HEK293 (cell line): Measurements from ENCODE around the gene MITF.

Experiments used
- SP2 ChIP-seq: fragments of 450-650 bp; formaldehyde crosslinking; IDR thresholded peaks from 2 replicates; pipeline ENCODE4 v1.5.1; 2016; ENCODE audit warnings: missing biosample characterization, missing genetic modification characterization
- ZNF266 ChIP-seq: fragments of 450-650 bp; formaldehyde crosslinking; IDR thresholded peaks from 2 replicates; pipeline ENCODE4 v1.5.1; 2016; ENCODE audit warnings: missing biosample characterization, missing genetic modification characterization, low read depth
- ZNF501 ChIP-seq: fragments of 450-650 bp; formaldehyde crosslinking; IDR thresholded peaks from 2 replicates; pipeline ENCODE4 v1.5.1; 2016; ENCODE audit warnings: missing biosample characterization, missing genetic modification characterization
- TF ChIP-seq, protein P1 (sequence below): fragments of 450-650 bp; formaldehyde crosslinking; IDR thresholded peaks from 2 replicates; pipeline ENCODE4 v1.5.1; 2016; ENCODE audit warnings: missing biosample characterization, missing genetic modification characterization
- TF ChIP-seq, protein P2 (sequence below): fragments of 450-650 bp; formaldehyde crosslinking; IDR thresholded peaks from 2 replicates; pipeline ENCODE4 v1.5.1; 2016; ENCODE audit warnings: missing biosample characterization, missing genetic modification characterization

DNA sequence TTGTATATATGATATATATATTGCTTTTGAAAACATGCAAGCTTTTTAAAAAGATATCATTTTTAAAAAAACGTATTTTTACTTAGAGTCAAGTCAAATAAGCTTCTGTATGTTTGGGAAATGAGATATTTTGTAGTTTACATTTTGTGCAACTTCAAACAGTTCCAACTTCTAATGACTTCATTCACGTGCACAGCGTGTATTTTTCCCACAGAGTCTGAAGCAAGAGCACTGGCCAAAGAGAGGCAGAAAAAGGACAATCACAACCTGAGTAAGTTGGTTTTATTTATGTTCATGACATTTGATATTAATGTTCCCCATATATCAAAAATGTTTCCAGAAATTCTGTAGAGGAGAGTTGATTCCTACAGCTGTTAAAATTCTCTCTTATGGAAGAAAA is 212.4 kb downstream of the MITF start:
- TF ChIP-seq, protein P1, sequence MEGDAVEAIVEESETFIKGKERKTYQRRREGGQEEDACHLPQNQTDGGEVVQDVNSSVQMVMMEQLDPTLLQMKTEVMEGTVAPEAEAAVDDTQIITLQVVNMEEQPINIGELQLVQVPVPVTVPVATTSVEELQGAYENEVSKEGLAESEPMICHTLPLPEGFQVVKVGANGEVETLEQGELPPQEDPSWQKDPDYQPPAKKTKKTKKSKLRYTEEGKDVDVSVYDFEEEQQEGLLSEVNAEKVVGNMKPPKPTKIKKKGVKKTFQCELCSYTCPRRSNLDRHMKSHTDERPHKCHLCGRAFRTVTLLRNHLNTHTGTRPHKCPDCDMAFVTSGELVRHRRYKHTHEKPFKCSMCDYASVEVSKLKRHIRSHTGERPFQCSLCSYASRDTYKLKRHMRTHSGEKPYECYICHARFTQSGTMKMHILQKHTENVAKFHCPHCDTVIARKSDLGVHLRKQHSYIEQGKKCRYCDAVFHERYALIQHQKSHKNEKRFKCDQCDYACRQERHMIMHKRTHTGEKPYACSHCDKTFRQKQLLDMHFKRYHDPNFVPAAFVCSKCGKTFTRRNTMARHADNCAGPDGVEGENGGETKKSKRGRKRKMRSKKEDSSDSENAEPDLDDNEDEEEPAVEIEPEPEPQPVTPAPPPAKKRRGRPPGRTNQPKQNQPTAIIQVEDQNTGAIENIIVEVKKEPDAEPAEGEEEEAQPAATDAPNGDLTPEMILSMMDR (tag by site-specific recombination): no peak
- no peak for TF ChIP-seq SP2
- TF ChIP-seq ZNF266 (tag by site-specific recombination): no peak
- TF ChIP-seq, protein P2, sequence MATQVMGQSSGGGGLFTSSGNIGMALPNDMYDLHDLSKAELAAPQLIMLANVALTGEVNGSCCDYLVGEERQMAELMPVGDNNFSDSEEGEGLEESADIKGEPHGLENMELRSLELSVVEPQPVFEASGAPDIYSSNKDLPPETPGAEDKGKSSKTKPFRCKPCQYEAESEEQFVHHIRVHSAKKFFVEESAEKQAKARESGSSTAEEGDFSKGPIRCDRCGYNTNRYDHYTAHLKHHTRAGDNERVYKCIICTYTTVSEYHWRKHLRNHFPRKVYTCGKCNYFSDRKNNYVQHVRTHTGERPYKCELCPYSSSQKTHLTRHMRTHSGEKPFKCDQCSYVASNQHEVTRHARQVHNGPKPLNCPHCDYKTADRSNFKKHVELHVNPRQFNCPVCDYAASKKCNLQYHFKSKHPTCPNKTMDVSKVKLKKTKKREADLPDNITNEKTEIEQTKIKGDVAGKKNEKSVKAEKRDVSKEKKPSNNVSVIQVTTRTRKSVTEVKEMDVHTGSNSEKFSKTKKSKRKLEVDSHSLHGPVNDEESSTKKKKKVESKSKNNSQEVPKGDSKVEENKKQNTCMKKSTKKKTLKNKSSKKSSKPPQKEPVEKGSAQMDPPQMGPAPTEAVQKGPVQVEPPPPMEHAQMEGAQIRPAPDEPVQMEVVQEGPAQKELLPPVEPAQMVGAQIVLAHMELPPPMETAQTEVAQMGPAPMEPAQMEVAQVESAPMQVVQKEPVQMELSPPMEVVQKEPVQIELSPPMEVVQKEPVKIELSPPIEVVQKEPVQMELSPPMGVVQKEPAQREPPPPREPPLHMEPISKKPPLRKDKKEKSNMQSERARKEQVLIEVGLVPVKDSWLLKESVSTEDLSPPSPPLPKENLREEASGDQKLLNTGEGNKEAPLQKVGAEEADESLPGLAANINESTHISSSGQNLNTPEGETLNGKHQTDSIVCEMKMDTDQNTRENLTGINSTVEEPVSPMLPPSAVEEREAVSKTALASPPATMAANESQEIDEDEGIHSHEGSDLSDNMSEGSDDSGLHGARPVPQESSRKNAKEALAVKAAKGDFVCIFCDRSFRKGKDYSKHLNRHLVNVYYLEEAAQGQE (tag by site-specific recombination): no peak
- TF ChIP-seq ZNF501 (tag by site-specific recombination): no peak
